VCaP (cell line): ENCODE measurements around the gene TEKTIP1.
A peak's percentile ranks its signal among the peaks of the same experiment; 100 is the strongest.

Experiments used
- H3K27ac ChIP-seq: fragments of 450-650 bp; 2 replicates; pipeline ENCODE4 v1.5.1; 2017
- TF ChIP-seq, protein P1 (sequence below): fragments of 450-650 bp; conservative IDR thresholded peaks from 2 replicates; pipeline ENCODE4 v1.5.1; 2017; ENCODE audit warnings: mild to moderate bottlenecking, moderate library complexity

The TEKTIP1 gene

DNA sequence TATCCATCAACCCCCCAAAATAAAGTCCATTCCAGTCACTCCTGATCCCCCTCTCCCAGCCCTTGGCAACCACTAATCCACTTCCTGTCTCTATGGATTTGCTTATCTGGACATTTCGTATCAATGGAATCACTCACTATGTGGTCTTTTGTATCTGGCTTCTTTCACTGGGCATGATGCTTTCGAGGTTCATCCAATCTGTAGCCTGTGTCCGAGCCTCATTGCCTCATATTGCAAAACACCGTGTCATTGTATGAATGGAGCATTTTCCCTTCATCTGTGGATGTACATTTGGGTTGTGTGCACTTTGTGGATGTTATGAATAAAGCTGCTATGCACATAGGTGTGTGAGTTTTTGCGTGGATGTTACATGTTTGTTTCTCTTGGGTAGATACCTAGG, 34.2 kb upstream of the TEKTIP1 start:
- peak overlapping the region; percentile 85 for H3K27ac ChIP-seq
- TF ChIP-seq, protein P1, sequence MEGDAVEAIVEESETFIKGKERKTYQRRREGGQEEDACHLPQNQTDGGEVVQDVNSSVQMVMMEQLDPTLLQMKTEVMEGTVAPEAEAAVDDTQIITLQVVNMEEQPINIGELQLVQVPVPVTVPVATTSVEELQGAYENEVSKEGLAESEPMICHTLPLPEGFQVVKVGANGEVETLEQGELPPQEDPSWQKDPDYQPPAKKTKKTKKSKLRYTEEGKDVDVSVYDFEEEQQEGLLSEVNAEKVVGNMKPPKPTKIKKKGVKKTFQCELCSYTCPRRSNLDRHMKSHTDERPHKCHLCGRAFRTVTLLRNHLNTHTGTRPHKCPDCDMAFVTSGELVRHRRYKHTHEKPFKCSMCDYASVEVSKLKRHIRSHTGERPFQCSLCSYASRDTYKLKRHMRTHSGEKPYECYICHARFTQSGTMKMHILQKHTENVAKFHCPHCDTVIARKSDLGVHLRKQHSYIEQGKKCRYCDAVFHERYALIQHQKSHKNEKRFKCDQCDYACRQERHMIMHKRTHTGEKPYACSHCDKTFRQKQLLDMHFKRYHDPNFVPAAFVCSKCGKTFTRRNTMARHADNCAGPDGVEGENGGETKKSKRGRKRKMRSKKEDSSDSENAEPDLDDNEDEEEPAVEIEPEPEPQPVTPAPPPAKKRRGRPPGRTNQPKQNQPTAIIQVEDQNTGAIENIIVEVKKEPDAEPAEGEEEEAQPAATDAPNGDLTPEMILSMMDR, result no peak

DNA sequence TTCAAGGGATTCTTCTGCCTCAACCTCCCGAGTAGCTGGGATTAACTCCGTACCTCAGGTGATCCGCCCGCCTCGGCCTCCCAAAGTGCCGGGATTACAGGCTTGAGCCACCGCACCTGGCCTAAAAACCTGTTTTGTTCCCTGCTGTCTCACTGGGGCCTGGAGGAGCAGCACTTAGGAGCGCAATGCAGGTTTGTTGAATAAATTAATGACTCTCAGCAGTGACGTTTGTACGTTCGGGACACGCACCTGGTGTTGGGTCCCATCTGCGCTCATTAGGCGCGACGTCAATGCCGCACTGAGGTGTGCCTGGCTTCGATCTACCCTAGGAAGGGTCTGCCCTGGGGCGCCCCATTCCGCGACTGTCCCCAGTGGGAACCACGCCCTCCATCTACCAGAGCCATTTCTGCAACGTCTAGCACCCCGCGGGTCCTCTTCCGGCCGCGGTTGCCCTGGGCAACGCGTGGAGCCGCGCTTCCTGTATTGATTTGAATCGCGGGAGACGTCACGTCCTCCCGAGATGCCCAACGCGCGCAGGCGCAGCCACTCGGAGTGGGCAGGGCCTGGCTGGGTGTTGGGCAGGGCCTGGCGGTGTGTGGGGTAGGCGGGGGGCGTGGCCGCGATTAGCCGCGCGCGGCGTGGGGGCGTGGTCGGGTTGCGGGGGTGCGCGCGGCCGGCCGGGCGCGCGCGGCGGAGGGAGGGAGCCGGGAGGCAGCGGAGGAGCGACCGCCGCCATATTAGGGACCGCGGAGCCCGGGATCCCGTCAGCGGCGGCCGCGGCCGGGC, 33.2 kb upstream of the TEKTIP1 start, which contains the start of gene FZR1:
FZR1 (plus strand) TSS at position 714 of the 786 bp plus-strand sequence. CDS start 16,679 bp downstream, outside the sequence.
- H3K27ac ChIP-seq, result peak within 1 kb of the TSS; percentile 85
- TF ChIP-seq, protein P1, result no peak

DNA sequence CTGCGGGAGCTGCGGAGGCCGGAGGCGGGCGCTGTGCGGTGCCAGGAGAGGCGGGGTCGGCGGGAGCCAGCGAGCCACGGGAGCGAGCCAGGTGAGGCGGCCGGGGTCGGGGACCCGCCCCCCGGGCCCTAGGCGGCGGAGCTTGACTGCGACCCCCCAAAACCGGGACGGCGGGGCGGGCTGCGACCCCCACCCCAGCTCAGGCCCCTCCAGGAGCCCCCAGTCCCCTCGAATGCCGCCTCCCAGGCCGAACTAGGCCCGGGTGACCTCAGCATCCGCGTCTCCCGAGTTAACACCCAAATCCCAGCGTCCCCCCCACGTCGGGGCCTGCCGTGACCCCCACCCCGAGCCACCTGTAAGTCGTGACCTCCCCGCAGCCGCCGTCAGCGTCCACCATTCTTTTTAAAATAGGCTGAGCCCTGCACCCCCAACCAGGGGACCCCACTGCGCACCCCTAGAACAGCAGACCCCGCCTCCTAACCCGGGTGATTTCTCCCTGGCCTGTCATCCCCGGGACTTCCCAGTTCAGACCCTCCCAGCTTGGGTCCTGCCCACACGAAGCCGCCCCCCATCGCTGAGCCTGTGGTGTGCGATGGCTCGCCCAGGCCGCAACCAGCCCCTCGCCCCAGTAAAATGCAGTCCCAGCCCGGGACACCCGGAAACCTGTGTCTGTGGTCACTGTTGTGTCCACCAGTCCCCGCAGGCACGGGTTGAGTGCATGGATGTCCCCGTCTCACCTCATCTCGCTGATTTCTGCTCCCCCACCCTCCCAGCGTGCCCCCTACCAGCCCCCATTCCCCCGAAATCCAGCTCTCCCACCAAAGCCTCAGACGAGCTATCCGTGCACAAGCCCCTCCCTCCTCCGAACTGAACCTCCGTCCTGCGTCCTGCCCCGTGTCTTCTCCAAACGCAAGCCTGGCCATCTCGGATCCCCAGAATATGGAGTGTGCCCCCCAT, 32.3 kb upstream of the TEKTIP1 start:
- TF ChIP-seq, protein P1, result no peak
- H3K27ac ChIP-seq, result peak overlapping the region; percentile 85

DNA sequence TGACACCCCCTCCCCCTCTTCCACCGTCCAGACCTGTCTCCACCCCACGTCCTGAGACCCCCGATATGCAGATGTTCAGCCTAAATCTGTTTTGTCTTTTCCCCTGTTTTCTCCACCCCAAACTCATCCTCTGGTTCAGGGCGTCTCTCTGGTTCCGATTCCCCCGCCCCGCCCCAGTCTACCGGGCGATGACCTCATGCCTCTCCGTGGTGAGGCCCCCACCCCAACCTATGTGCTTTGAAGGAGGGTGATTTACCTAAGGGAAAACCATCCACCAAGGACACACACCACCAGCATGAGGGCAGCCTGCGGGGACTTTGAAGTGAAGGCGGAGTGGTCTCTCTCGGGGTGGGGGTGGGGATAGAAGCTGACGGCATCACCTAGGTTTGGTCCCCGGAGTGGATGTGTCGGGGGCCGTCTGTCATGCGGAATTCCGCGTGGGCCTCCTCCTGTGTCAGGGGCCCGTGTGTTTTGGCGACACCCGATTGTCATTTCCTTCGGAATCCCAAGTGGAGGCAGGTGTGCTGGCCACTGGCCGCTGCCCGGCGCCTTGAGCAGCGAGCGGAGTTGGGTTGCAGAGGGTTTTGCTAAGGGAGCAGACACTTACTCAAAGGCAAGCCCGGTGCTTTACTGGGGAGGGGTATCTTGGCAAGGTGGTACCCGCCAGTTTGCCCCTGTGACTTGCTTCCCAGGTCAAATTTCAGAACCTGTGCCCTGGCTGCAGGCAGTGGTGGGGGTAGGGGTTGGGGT, 31.4 kb upstream of the TEKTIP1 start:
- TF ChIP-seq, protein P1, result no peak
- H3K27ac ChIP-seq, result peak overlapping the region; percentile 85

DNA sequence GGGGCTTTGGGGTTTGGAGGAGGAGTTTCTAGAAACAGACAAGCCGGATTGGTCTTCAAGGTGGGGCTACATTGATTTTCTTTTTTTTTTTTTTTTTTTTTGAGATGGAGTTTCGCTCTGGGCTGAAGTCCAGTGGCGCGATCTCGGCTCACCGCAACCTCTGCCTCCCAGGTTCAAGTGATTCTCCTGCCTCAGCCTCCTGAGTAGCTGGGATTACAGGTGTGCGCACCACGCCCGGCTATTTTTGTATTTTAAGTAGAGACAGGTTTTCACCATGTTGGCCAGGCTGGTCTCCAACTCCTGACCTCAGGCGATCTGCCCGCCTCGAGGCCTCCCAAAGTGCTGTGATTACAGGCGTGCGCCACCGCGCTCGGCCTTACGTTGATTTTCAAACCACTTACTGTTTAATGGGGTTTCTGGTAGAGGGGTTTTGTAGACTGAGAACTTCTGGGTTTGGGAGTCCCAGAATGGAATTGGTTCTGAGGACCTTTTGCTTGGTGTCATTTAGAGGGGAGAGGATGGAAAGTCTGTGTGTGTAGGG, 30.8 kb upstream of the TEKTIP1 start:
- peak overlapping the region; percentile 85 for H3K27ac ChIP-seq

DNA sequence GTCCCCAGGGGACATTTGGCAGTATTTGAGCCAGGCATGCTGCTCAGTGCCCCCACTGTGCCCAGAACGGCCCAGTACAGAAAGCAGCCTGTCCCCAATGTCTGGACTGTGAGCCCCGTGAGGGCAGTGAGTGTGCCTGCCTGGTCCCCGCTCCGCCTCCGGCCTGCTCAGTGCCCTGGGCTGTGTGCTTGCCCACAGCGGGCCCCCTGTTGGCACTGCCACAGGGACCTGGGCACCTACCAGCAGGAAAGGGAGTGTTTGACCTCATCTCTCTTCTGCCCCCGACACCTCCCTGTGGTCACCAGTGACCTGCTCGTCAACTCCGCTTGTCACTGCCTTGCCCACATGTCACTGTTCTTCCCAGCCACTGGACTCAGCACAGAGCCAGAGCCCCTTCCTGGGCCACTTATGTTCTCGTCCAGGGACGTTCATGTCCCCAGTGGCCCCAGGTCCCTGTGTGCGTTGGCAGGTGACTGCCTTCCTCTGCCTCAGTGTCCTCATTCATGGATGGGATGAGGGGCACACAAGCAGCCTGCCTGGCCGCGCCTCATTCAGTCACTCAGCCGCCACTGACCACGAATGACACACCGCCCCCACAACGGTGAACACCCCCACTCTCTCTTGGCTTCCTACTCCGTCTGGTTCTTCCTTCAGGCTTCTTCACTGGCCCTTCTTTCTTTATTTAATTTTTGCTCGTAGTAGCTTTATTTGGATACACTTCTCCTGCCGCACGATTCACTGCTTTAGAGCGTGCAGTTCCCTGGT, 30.0 kb upstream of the TEKTIP1 start:
- H3K27ac ChIP-seq, result no peak overlapping the region
- TF ChIP-seq, protein P1, result no peak

DNA sequence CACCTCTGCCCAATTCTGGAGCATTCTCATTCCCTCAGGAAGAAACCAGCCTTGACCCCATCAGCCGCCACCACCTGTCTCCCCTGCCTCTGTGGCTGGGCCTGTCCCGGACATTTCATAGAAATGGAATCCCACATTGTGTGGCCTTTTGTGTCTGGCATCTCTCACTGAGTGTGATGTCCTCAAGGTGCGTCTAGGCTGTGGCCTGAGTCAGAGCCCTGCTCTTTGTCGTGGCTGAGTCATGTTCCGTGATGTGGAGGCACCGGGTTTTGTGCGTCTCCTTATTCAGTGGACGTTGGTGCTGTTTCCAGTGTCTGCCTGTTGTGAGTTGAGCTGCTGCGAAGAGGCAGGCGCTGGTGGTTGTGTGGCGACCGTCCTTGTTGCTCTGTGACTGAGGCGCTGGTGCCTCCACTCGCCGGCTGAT, 29.4 kb upstream of the TEKTIP1 start:
- H3K27ac ChIP-seq, result no peak overlapping the region
- TF ChIP-seq, protein P1, result no peak
